ENCODE measurements around the gene ROCK2. TPM values are rescaled to one million over a fixed set of nuclear protein-coding genes. Genes with fewer than 3 reads are reported as not detected.

Gene ROCK2
- total RNA-seq, 3 donors from 2014 or later (not counting 1 experiment from before 2014, with no cell fraction given): 19.9 to 28.2 (median 21.9) TPM

DNA sequence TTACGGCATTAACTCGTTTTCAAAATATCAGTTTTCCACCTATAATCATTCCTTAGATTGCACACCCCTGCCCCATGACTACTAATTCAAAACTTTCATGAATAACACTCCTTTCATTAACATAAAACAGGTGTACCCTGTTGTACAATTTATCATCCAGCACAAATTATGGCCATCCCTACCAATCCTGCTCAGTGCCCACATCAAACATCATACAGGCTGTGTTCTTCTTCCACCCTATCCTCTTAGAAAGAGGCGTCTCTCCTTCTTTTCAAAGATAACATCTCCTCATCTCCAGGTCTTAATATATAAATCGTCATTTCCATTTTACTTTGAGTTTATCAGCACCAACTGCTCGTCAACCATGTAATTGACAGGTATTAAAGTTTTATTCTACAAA, 121.6 kb downstream of the ROCK2 start:
- Mint-ChIP-seq H3K36me3 (no peaks in the 10 kb centered on the region), H3K4me1 (no peaks in the 10 kb centered on the region), H3K27me3 (ENCODE audit: low read depth in 2 of 2) (no peaks in the 10 kb centered on the region), H3K27ac (no peak overlapping the region), H3K9me3 (no peaks in the 10 kb centered on the region), H3K4me3 (no peak overlapping the region)
- Histone ChIP-seq H3K27me3 (ENCODE audit: control insufficient read depth, insufficient read depth, low read length) (no peaks in the 10 kb centered on the region), H3K4me1 (ENCODE audit: control insufficient read depth, insufficient read depth, low read length) (no peaks in the 10 kb centered on the region), H3K9me3 (ENCODE audit: control insufficient read depth, insufficient read depth, low read length) (no peaks in the 10 kb centered on the region), H3K36me3 (ENCODE audit: control insufficient read depth, insufficient read depth, low read length) (peaks cover 19% of the 10 kb centered on the region), H3K27ac (ENCODE audit: low read length) (no peak overlapping the region), H3K4me3 (ENCODE audit: low read length) (no peak overlapping the region)
- DNase-seq (no peak), ATAC-seq (no peak)
- 93% methylated on average over 3 of the region's 5 CpGs for WGBS (ENCODE audit: insufficient coverage)
- intact Hi-C loops (cut with micrococcal nuclease): no loop called here
- TF ChIP-seq, protein P1, sequence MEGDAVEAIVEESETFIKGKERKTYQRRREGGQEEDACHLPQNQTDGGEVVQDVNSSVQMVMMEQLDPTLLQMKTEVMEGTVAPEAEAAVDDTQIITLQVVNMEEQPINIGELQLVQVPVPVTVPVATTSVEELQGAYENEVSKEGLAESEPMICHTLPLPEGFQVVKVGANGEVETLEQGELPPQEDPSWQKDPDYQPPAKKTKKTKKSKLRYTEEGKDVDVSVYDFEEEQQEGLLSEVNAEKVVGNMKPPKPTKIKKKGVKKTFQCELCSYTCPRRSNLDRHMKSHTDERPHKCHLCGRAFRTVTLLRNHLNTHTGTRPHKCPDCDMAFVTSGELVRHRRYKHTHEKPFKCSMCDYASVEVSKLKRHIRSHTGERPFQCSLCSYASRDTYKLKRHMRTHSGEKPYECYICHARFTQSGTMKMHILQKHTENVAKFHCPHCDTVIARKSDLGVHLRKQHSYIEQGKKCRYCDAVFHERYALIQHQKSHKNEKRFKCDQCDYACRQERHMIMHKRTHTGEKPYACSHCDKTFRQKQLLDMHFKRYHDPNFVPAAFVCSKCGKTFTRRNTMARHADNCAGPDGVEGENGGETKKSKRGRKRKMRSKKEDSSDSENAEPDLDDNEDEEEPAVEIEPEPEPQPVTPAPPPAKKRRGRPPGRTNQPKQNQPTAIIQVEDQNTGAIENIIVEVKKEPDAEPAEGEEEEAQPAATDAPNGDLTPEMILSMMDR (IDR thresholded peaks at IDR 0.05): no peak

DNA sequence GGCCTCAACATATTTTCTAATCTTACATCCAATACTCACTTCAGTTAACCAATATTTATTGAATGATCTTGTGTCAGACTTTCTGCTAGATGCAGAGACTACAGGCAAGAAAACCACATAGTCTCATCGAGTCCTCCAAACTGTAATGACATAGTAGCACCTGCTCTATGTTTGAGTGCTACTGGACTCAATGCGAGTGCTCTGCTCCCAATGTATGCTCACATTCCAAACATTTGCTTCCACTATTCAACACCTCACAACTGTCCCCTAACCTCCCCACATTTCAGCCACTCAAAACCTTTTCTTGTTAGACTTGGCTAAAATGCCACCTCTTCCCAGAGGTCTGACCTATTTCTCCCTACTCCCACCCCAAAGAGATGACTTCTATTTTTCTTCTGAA, 124.0 kb downstream of the ROCK2 start:
- Mint-ChIP-seq H3K36me3 (no peaks in the 10 kb centered on the region), H3K9me3 (no peaks in the 10 kb centered on the region), H3K4me3 (no peak overlapping the region), H3K27me3 (ENCODE audit: low read depth in 2 of 2) (no peaks in the 10 kb centered on the region), H3K27ac (no peak overlapping the region), H3K4me1 (no peaks in the 10 kb centered on the region)
- DNase-seq (no peak), ATAC-seq (no peak)
- WGBS (ENCODE audit: insufficient coverage): 96% methylated on average over 2 of the region's 2 CpGs
- H3K27me3 ChIP-seq (ENCODE audit: control insufficient read depth, insufficient read depth, low read length): no peaks in the 10 kb centered on the region
- no peak overlapping the region for H3K4me3 ChIP-seq (ENCODE audit: low read length)
- peaks cover 29% of the 10 kb centered on the region for H3K36me3 ChIP-seq (ENCODE audit: control insufficient read depth, insufficient read depth, low read length)
- no peaks in the 10 kb centered on the region for H3K9me3 ChIP-seq (ENCODE audit: control insufficient read depth, insufficient read depth, low read length)
- intact Hi-C loops (cut with micrococcal nuclease): no loop called here
- H3K4me1 ChIP-seq (ENCODE audit: control insufficient read depth, insufficient read depth, low read length): no peaks in the 10 kb centered on the region
- TF ChIP-seq, protein P1 (IDR thresholded peaks at IDR 0.05): no peak
- H3K27ac ChIP-seq (ENCODE audit: low read length): no peak overlapping the region

DNA sequence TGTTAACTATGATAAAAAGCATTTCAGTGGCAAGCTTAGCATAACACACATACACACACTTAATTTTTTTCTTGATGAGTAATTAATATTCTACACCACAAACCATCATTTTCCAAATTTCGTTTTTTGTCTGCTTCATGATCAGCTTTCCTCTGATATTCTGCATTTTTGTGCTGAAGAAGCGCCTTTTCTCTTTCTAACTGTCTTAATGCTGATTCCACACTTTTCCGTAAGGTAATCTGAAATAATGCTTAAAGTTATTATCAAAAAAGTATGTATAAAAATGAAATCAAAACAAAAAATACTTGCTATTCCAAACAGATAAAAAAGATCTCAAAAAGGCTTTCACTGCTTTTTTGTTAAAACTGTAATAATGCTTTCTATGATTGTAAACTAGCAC, 129.0 kb downstream of the ROCK2 start:
- Mint-ChIP-seq H3K9me3 (no peaks in the 10 kb centered on the region), H3K4me3 (no peak overlapping the region), H3K27ac (no peak overlapping the region), H3K27me3 (ENCODE audit: low read depth in 2 of 2) (no peaks in the 10 kb centered on the region), H3K4me1 (no peaks in the 10 kb centered on the region), H3K36me3 (no peaks in the 10 kb centered on the region)
- ATAC-seq: no peak
- Histone ChIP-seq H3K27ac (ENCODE audit: low read length) (no peak overlapping the region), H3K4me1 (ENCODE audit: control insufficient read depth, insufficient read depth, low read length) (no peaks in the 10 kb centered on the region), H3K9me3 (ENCODE audit: control insufficient read depth, insufficient read depth, low read length) (no peaks in the 10 kb centered on the region), H3K4me3 (ENCODE audit: low read length) (no peak overlapping the region), H3K27me3 (ENCODE audit: control insufficient read depth, insufficient read depth, low read length) (no peaks in the 10 kb centered on the region), H3K36me3 (ENCODE audit: control insufficient read depth, insufficient read depth, low read length) (peaks cover 40% of the 10 kb centered on the region)
- WGBS (ENCODE audit: insufficient coverage): 100% methylated on average over 2 of the region's 3 CpGs
- intact Hi-C loops (cut with micrococcal nuclease): no loop called here
- no peak for DNase-seq
- TF ChIP-seq, protein P1 (IDR thresholded peaks at IDR 0.05): no peak

DNA sequence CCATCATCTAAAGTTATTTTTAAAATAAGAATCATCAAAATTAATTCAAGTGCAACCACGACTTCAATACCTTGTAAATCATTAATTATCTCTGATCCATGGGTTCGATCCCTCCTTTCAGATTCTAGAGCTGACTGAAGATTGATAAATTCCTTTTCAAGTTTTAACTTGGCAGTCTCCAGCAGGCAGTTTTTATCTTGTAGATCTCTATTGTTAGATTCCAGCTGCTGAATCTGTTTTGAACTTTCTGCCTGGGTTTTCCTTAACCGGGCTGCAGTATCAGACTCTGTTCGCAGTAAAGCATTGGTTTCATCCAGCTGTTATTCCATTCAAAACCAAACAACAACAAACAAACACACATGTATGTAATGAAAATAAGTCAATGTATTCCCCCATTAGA, 129.7 kb downstream of the ROCK2 start:
- H3K4me3 Mint-ChIP-seq: no peak overlapping the region
- no peak for ATAC-seq
- intact Hi-C loops (cut with micrococcal nuclease): no loop called here
- H3K36me3 ChIP-seq (ENCODE audit: control insufficient read depth, insufficient read depth, low read length): peaks cover 39% of the 10 kb centered on the region
- TF ChIP-seq, protein P1 (IDR thresholded peaks at IDR 0.05): no peak
- no peaks in the 10 kb centered on the region for H3K9me3 ChIP-seq (ENCODE audit: control insufficient read depth, insufficient read depth, low read length)
- no peaks in the 10 kb centered on the region for H3K9me3 Mint-ChIP-seq
- no peak overlapping the region for H3K4me3 ChIP-seq (ENCODE audit: low read length)
- H3K4me1 ChIP-seq (ENCODE audit: control insufficient read depth, insufficient read depth, low read length): no peaks in the 10 kb centered on the region
- no peaks in the 10 kb centered on the region for H3K4me1 Mint-ChIP-seq
- no peak overlapping the region for H3K27ac ChIP-seq (ENCODE audit: low read length)
- H3K27me3 Mint-ChIP-seq (ENCODE audit: low read depth in 2 of 2): no peaks in the 10 kb centered on the region
- no peak overlapping the region for H3K27ac Mint-ChIP-seq
- H3K36me3 Mint-ChIP-seq: no peaks in the 10 kb centered on the region
- WGBS (ENCODE audit: insufficient coverage): 94% methylated on average over 4 of the region's 4 CpGs
- no peak for DNase-seq
- no peaks in the 10 kb centered on the region for H3K27me3 ChIP-seq (ENCODE audit: control insufficient read depth, insufficient read depth, low read length)
